ENCODE data around the gene TGM2.
A peak's percentile ranks its signal among the peaks of the same experiment; 100 is the strongest.

TGM2 gene

DNA sequence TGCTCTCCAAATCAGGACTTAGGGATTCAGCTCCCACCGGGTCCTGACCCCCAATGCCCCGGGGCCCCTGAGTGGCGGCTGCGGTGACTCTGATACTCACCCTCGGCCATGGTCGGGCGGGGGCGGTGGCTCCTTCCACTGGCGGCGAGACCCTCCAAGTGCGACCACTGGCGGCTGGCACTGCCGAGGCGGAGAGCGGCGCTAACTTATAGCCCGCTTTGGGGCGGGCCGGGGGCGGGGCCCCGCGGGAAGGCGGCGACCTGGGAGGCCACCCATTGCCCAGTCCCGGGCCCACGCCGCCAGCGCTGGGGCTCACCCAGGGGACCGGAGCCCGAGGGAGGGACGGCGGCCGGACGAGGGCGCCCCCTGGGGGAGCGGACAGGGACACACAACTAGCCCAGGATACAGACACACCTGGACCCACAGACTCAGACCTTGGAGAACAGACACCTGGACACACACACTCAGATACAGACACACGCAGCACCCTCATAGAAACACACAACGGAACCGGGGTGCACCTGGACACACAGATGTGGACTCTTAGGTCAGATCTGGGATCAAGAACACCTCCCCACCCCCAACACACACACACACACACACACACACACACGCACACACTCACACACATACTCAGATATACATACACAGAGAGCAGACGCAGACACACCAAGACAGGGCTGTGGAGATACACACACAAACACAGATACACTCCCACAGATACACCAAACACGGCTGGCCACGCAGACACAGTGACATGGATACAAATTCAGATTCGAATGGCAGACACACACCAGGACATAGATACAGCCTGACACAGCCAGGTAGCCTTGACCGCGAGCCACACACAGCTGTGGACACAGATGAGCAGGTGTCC is at the start of gene TGM2:
Gene TGM2 (minus strand): TSS at position 182 of the 877 bp plus-strand sequence. CDS start 72 bp downstream, at position 110.
- DNase-seq = peak; percentile 3 to 40

DNA sequence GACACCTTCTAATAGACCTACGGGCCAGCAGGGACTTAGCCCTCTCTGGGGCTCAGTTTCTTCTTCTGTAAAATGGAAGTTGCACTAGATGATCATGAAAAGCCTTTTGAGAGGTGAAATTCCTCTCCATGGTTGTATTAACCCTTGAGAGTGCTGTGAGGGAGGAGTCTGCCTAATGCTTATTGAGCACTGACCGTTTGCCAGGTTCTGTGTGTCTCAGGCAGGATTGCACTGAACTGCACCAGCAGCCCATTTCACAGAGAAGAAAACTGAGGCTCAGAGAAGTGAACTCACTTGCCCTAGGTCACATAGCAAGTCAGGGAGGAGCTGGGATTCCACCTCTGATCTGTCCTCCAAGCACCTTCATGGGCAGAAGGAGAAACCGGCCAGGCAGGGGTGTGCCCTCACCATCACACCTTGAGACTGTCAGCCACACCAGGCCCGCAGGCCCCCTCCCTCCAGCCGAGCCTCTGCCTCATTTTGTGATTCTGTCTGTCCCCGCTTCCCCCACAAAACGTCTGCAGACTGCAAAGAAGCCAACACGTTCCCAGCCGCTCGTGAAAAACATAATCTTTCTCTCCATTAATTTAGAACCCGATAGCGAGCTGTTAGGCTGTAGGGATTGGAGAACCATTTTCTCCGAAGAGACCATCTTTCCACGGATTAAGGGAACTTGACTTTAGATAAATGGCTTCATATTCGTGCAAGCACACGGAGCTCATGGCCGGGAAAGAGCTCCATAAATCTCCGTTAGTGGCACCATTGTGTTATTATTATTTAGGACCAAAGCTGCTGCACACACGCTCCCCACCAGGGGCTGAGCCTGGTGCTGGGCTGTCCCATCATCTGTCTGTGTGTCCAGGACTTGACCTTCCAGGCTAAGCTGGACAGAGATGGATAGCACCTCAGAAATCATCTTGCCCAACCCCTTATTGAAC is 49.5 kb upstream of the TGM2 start:
- no peak for DNase-seq

DNA sequence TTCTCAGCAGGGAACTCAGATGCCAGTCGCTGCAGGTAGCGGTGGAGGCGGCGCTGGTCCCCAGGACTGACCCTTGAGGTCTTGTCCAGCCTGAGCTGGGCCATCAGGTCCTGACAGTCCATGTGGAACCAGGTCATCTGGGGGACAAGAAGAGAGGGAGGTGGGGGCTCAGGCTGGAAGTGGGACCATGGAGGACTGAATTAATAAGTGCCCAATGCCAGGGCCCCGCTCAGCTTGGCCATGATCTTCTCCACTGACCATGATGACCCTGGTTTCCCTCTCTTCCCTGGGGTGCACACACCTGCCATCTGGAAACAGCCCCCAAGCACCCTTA is 48.5 kb upstream of the TGM2 start:
- no peak for DNase-seq

DNA sequence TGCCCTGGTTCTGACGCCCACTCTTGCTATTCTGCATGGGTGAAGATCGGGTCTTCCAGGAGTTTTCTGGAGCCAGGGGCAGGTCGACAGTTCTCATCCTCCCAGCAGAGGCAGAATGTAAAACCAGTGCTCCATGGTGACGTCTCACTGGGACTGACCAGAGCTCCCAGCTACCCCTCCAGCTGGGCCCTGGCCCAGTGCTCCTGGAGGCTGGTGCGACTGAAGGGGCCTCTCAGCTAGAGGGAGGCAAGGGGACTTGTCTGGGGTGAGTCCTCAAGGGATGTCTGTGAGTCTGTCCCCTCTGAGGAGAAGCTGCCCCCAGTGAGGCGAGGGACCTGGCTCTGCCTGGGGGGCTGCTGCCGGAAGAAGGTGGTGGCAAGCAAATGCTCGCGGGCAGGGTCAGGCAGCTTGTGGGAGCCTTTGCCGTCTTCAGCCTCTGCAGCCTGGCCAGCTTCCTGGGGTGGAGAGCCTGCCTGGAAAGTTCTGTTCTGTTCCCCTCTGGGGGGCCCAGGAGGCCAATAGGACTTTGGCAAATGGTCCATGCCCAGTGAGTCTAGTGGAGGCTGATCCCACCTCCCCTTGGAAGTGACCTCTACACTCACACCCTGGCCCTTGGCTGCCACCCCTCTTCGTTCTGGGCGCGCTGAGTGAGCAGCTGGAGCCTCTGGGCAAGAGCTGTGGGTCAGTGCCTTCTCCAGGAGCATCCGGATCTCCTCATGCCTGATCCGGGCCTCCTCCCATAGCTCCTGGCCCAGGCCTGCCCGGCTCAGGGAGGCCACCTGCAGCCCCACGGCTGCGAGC is 47.9 kb upstream of the TGM2 start:
- DNase-seq = no peak

DNA sequence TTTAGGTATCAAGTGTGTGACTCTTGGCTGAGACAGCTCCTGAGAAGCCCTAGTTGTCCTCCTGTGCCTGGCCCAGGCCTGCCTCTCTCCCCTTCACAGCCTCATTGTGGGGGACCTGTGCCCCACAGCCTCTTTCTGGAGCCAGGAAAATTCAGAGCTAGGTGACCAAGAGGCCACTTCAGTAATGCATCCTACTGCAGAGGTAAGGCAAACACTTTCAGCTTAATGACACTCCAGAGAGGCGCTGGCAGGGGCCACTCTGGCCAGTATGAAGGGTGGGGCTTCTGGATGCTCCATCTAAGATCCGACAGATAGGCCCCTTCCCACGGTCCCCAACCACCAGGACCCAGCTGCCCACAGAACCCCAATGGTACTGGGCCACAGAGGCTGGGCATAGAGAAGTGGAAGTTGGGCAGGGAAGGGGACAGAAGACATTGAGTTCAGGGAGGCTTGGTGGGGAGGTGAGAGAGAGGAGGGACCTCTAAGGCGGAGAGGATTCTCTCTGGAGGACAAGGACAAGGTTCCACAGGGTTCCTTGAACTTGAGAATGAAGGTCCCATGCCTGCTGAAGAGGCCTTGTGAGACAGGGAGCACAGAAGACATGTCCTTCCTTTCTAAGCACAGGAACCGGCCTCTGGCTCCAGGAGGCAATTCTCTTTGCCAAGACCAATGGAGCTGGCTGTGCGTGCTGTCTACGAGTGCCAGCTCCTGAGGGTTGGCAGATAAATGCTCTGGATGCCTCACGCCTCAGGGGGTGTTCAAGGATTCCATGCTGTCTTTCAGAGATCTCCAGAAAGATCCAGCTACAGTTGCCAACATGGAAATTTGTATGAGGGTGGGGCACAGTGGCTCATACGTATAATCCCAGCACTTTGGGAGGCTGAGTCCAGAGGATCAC is 46.4 kb upstream of the TGM2 start:
- DNase-seq = no peak

DNA sequence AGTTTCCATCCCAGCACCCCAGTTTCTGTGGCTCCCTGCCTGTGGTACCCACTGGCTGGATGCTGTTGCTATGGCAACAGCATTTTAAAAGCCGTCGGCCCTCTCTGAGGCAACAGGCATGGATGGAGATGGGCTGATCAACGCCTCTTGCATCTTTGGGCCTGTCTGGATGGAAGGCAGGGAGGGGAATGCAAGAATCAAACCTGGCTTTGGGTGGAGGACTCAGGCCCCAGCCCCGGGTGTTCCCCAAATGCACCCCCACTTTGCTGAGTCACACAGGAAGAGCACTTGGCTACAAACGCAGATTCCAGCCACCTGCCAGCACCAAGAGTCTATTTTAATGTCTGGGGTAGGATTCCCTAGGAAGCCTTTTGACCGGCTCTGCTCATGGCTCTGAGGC is 45.7 kb upstream of the TGM2 start:
- DNase-seq = no peak

DNA sequence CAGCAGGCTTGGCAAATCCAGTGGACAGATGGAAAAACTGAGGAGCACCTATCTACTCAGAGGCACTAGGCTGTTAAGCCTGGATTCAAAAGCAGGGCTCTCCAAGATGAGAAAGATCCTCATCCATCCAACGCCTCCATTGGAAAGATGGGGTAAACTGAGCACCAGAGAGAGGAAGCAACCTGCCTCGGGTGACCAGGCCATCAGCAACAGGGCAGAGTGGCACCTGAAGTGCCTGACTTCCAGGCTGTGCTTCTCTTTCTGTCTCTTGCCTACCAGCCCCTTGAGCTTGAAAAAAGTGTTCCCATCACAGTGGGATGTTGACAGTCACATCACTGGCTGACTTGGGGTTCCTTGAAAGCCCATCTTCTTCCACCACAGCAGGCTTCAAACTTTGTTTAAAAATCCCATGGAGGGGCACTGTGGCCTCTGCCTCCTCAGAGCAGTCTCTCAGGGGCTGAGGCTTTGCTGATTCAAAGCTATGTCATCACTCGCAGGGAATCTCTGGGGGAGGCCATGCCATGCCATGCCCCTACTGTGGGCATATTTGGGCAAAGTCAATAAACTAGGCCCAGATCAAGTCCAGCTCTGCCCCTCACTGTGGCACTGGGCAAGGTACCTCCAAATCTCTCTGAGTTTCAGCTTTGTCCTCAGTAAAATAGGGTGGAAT is 44.8 kb upstream of the TGM2 start:
- no peak for DNase-seq

DNA sequence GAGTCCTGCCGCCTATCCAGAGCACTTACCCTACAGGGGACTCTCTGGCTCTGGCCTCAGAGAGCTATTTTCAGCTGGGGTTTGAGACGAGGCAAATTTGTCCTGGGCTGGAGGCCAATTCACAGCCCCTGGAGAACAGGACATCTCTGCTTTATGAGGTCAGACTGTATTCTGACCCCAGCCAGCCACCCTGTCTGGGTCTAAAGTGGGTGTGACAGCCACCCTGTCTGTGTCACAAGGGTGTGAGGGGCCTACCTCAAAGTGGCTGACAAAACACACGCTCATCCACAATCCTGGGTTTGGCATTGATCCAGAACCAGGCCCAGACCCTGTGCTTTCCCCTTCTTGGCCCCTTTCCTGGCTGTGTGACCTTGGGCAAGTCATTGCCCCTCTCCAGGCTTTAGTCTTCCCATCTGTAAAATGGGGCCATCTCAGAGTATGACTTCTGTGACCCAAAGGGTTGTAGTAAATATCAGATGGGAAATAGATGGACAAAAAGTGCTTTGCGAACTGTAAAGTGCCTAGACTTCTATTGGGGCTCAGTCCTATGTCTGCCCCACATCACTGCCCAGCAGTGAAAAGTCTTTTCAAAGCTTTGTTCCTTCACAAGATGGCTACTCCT is 44.1 kb upstream of the TGM2 start:
- DNase-seq = no peak

DNA sequence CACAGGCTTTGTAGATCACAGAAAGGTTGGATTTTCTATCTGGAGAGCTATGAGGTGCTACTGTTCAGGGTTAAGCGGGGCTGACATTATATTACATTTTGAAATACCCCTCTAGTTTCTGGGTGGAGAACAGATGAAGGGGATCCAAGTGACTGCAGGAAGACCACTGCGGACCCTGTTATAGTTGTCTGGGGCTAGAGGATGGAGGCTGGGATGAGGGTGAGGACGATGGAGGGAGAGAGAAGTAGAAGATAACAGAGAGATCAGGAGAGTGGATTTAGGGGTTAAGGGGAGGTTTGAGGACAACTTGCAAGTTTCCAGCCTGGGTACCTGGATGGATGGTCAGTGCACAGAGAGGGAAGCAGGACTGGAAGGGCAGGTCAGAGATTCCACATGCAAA is 43.5 kb upstream of the TGM2 start:
- DNase-seq = no peak

DNA sequence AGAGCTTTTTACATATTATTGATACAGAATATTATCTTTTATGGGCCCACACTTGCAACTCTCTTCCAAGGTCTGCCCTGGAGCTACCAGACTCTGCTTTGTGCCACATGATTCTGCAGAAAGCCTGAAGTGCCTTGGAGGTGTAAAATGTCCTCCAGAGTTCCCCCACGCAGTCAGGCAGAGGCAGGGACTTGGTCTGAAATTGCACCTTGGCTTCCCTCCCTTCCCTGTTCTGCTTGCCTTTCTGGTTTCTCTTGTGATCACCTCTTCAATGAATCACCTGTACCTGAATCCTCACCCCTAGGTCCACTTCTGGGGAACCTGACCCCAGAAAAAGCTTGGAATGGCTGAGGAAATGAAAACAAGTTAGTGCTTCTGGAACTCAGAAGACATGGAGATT is 43.0 kb upstream of the TGM2 start:
- no peak for DNase-seq

DNA sequence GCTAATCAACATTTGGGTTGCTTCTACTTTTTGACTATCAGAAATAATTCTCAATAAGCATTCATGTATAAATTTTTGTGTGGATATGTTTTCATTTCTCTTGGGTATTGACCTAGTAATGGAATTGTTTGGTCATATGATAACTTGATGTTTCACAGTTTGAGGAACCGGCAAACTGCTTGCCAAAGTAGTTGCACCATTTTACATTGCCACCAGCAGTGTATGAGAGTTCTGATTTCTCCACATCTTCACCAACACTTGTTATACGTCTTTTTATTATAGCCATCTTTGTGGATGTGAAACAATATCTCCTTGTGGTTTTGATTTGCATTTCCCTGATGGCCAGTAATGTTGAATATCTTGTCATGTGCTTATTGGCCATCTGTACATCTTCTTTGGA is 42.6 kb upstream of the TGM2 start:
- no peak for DNase-seq

DNA sequence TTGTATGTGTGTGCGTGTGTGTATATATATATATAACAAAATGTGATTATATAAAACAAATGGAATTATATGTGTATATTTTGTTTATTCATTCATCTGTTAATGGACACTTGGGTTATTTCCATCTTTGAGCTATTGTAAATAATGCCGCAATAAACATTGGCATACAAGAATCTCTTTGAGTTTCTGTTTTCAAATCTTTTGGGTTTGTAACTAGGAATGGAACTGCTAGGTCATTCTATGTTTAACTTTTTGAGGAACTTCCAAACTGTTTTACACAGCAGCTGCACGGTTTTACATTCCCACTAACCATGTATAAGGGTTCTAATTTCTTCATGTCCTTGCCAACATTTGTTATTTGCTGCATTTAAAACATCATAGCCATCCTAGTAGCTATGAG is 39.9 kb upstream of the TGM2 start:
- no peak for DNase-seq

DNA sequence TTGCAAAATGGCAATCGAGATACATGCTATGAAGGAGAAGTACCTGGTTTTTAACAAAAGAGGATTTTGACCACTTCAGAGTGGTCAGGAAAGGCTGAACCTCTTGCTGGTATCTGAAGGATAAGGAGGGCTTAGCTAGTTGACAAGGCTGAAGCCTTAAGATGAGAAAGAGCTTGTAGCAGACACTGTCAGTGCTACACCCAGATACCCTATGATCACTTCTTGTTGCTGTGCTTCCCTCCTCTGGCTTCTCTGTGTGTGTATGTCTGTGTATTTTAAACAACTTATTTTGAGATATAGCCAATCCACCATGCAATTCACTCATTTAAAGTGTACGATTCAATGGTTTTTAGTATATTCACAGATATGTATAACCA is 38.9 kb upstream of the TGM2 start:
- no peak for DNase-seq

DNA sequence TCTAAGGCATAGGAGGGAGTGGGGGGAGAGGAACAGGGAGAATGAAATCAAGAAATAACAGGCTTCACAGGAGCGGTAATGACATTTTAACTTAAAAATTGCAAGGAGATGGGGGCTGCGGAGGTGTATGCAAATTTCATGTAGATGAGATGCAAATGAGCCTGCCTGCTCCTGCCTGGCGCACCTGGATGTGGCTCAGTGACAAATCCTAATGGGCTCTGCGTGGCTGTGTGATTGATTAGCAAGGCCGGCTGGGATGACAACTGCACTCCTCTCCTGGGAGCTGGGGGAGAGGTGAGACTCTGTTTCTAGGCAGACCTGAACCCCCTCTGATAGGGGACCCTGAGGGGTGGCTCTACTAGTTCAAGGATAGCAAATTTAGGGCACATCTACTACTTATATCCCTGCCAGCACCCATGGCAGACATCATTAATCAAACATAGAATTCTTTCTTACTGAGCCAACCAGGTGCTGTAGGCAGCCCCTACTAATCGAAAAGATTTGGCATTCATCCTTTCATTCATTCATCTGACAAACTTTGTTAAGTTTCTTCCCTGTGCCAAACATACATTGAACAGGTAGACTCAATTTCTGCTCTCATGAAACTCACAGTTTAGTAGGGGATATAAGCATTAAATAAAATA is 38.4 kb upstream of the TGM2 start:
- DNase-seq = no peak

DNA sequence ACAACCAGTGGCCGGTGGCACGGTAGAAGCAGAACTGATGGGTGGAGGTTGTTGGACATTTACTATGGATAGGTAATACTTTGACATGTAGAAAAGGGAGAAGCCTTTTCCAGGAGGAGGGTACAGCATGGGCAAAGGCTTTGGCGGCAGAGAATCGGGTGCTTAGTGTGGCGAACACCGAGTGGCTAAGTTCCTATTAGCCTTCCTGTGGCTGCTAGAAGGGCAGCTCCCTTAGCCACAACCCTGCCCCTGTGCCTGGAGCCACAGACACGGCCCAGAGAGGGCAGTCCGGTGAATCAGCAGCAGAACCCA is 37.9 kb upstream of the TGM2 start:
- DNase-seq = no peak

DNA sequence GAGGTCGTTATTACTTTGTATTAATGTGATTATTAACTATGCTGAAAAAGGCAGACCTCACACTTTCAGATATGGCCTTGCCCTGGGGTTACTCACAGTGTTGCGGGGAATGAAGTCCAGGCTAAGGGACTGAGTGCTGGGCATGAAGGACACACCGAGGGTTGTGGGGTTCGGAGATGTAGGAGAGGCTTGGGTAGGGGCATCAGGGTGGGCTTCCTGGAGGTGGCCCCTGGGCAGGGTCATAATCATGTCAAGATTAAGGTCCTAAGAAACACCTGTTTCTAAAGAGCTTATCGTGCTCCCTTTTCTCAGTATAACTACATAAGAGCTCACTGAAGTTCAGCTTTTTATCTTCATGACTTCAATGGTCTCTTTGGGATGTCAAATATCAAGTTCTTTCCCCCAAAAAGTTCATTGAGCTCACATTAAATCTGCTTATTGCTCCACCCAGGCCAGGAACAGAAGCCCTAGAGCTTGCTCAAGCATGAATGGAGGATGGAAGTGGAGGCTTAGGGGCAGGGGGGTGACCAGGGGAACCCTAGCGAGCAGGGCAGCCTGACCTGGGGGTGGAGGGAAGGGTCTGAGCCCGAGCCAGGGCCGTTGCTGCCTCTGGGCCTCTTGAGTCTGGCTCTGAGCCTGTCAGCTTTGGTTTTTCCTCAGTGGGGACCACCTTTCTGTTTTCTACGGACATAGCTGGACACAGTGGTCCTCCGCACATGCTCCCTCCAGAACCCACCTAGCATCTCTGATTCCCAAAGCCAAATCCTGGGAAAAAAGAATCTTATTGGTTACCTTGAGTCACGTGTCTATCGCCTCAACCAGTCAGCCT is 37.3 kb upstream of the TGM2 start:
- no peak for DNase-seq

DNA sequence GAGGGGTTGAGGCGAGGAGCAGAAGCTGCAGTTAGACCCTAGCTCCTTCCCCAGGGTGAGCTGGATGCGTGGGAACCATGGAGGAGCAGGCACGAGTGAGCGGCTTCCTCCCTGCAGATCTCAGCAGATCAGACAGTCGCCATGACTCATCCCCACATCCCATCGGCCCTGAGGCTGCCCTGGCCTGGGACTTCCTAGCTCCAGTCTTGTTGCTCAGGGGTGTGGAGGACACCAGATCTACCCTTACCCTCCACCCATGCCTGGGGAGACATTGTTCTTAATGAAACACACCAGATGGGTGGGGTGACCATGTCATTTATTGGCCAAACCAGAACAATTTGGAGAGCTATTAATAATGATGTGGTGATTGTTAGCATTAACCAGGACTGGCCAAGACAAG is 36.3 kb upstream of the TGM2 start:
- no peak for DNase-seq

DNA sequence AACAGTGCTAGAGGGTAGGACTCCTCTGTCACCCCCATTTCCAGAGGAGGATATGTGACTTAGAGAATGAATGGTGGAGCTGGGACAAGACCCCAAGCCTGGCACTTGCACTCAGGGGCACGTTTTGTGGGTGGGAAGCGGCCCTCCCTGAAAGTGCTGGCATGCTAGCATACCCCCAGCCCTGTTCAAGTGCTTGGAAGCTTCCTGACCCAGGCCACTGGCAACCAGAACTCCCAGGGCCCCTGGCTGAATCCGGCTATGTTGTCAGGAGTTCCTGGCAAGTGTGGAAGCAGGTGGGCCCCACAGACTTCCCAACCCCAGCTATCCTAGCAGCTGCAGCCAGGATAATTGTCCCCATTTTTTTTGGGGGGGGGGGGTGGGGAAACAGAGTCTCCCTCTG is 35.6 kb upstream of the TGM2 start:
- DNase-seq = no peak

DNA sequence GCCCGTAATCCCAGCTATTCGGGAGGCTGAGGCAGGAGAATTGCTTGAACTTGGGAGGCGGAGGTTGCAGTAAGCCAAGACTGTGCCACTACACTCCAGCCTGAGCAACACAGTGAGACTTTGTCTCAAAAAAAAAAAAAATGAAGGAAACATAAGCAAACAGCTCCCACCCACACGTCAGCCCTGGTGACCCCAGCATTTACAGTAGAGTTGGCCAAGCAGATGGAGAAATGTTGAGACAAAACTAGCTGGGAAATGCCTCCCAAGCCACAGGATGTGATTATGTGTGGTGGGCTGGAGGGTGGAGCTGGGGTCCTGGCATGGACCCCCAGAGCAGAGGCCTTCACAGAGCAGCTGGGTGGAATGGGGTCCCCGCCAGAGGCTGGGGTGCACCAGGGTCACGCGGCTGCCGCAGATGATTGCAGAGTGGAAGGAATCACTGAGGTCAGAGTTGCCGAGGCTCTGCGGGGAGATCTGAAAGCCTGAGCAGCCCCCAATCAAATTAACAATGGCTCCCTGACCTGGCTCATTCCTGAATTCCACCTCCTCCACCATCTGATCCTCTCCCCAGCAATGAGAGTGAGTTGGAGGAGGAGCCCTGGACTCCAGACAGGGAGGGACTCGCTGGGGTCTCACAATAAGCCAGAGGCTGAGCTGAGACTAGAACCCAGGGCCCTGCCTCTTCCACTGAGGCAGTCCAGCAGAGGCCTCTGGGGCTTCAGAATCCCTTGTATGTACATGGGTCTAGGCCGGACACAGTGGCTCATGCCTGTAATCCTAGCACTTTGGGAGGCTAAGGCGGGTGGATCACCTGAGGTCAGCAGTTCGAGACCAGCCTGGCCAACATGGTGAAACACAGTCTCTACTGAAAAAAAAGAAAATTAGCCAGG is 34.7 kb upstream of the TGM2 start:
- no peak for DNase-seq
